Stimulated activated effector memory CD8-positive, alpha-beta T cell treated with anti-CD3 and anti-CD28 coated beads, Interleukin-12 subunit alpha, Interleukin-12 subunit beta, amount 100 ng/mL, for 72 hours (primary cell): Measurements from ENCODE around the gene BOC.
A peak's percentile ranks its signal among the peaks of the same experiment; 100 is the strongest.

Experiments
- ATAC-seq: fragments of 150-1000 bp; cut with Tn5 transposase; 2 replicates; pipeline ENCODE4 v1.10.0; 2021
- DNase-seq, 2 donors: peaks; one replicate each; pipeline ENCODE4 v3.0.0; 2021 to 2022; ENCODE audit warnings: low spot score in 2 of 2
- H3K27ac Mint-ChIP-seq: one replicate; pipeline ENCODE4 v1.8.0; 2022; ENCODE audit warnings: mild to moderate bottlenecking, mixed read lengths
- H3K36me3 Mint-ChIP-seq: one replicate; pipeline ENCODE4 v1.8.0; 2022; ENCODE audit warnings: mild to moderate bottlenecking, mixed read lengths
- H3K4me1 Mint-ChIP-seq: one replicate; pipeline ENCODE4 v1.8.0; 2022; ENCODE audit warnings: mixed read lengths
- H3K4me3 Mint-ChIP-seq: one replicate; pipeline ENCODE4 v1.8.0; 2022; ENCODE audit warnings: mild to moderate bottlenecking, mixed read lengths
- H3K9me3 Mint-ChIP-seq: one replicate; pipeline ENCODE4 v1.8.0; 2022; ENCODE audit warnings: mixed read lengths

BOC gene

GRCh38 chr3:113287111-113287802, 75.9 kb downstream of the BOC start:
- ATAC-seq: no peak
- no peaks in the 10 kb centered on the region for H3K9me3 Mint-ChIP-seq
- no peak overlapping the region for H3K4me3 Mint-ChIP-seq
- H3K36me3 Mint-ChIP-seq: no peaks in the 10 kb centered on the region
- no peak overlapping the region for H3K27ac Mint-ChIP-seq
- H3K4me1 Mint-ChIP-seq: peaks cover 8% of the 10 kb centered on the region
- DNase-seq: no peak

GRCh38 chr3:113287803-113288648, 76.7 kb downstream of the BOC start:
- Mint-ChIP-seq H3K36me3 (no peaks in the 10 kb centered on the region), H3K27ac (no peak overlapping the region), H3K4me1 (peaks cover 8% of the 10 kb centered on the region), H3K9me3 (no peaks in the 10 kb centered on the region), H3K4me3 (no peak overlapping the region)
- DNase-seq (peak; percentile 34 to 69), ATAC-seq (no peak)

GRCh38 chr3:113288881-113289280, 77.5 kb downstream of the BOC start:
- DNase-seq (no peak), ATAC-seq (no peak)
- Mint-ChIP-seq H3K4me1 (peaks cover 8% of the 10 kb centered on the region), H3K4me3 (no peak overlapping the region), H3K27ac (no peak overlapping the region), H3K9me3 (no peaks in the 10 kb centered on the region), H3K36me3 (no peaks in the 10 kb centered on the region)

DNA sequence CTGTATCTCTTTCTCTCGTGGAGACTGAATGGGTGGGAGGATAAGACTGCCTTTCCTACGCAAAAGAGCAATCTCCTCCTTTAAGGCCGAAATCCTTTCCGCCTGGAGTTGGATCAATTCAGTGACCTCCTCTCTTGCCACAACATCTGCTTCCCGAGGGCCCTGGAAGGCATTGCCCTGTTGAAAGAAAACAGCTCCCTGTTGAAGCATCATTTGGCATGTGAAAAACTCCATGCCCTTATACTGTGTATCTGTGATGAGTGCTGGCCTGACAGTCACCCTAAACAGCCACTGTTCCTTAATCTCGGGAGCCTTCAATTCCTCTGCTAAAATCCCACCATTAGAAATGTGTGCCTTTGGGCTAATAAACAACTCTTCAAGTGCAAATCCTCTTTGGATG, 80.2 kb downstream of the BOC start:
- Mint-ChIP-seq H3K27ac (no peak overlapping the region), H3K4me1 (peaks cover 8% of the 10 kb centered on the region)
- no peak for ATAC-seq

GRCh38 chr3:113292933-113293332, 81.6 kb downstream of the BOC start:
- no peaks in the 10 kb centered on the region for H3K4me1 Mint-ChIP-seq
- no peaks in the 10 kb centered on the region for H3K9me3 Mint-ChIP-seq
- H3K36me3 Mint-ChIP-seq: no peaks in the 10 kb centered on the region
- ATAC-seq (peak; percentile 57), DNase-seq (no peak)
- no peak overlapping the region for H3K4me3 Mint-ChIP-seq
- H3K27ac Mint-ChIP-seq: no peak overlapping the region

More for the DNA sequence above, 80.2 kb downstream of the BOC start:
- Mint-ChIP-seq H3K36me3 (no peaks in the 10 kb centered on the region), H3K4me3 (no peak overlapping the region), H3K9me3 (no peaks in the 10 kb centered on the region)
- no peak for DNase-seq

- DNase-seq: no peak
- Mint-ChIP-seq H3K9me3 (no peaks in the 10 kb centered on the region), H3K27ac (no peak overlapping the region), H3K4me3 (no peak overlapping the region), H3K4me1 (no peaks in the 10 kb centered on the region), H3K36me3 (no peaks in the 10 kb centered on the region)
- no peak for ATAC-seq
Observed at GRCh38 chr3:113293348-113293747, 82.0 kb downstream of the BOC start.

DNA sequence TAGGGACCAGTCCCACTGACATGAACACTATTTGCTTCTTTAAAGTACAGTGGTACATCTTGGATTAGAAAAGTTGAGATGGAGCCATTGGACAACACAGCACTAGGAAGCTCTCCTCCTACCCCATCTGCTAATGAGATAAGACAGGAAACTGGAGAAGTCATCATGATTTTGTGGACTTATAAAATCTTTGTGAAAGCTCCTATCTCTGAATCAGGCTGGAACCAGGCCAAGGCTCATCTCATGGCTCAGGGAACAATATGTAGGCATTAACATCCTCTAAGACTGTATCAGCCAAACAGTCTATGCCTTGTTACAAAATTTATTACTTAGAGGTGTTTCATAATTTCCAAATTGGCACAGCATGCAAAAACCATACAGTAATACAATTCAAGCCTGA, 84.1 kb downstream of the BOC start:
- ATAC-seq (no peak), DNase-seq (no peak)
- Mint-ChIP-seq H3K9me3 (no peaks in the 10 kb centered on the region), H3K27ac (no peak overlapping the region), H3K4me3 (no peak overlapping the region), H3K36me3 (no peaks in the 10 kb centered on the region), H3K4me1 (no peaks in the 10 kb centered on the region)

DNA sequence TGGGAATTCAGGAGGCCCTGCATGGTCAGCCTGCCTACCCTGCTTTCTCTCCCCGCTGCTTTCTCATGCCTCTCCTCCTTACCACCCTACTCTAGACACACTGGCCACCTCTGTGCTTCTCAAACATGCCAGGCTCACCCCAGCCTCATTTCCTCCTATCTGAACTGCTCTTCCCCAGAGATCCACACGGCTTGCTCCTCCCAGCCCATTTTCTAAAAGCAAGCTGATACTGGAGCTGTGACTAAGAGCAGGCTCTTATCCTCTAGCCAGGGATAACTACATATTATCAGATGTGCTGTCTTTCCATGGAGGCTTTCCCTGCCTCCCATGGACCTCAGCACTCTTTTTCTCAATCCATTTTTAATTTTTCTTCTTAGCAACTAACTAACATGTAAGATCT, 85.9 kb downstream of the BOC start:
- ATAC-seq: no peak
- H3K36me3 Mint-ChIP-seq: no peaks in the 10 kb centered on the region
- H3K4me1 Mint-ChIP-seq: no peaks in the 10 kb centered on the region
- H3K4me3 Mint-ChIP-seq: no peak overlapping the region
- no peak overlapping the region for H3K27ac Mint-ChIP-seq
- no peaks in the 10 kb centered on the region for H3K9me3 Mint-ChIP-seq
- DNase-seq: no peak

GRCh38 chr3:113297841-113298240, 86.5 kb downstream of the BOC start:
- H3K4me3 Mint-ChIP-seq: no peak overlapping the region
- H3K36me3 Mint-ChIP-seq: no peaks in the 10 kb centered on the region
- H3K4me1 Mint-ChIP-seq: no peaks in the 10 kb centered on the region
- DNase-seq: no peak
- ATAC-seq: no peak
- H3K9me3 Mint-ChIP-seq: no peaks in the 10 kb centered on the region
- no peak overlapping the region for H3K27ac Mint-ChIP-seq

DNA sequence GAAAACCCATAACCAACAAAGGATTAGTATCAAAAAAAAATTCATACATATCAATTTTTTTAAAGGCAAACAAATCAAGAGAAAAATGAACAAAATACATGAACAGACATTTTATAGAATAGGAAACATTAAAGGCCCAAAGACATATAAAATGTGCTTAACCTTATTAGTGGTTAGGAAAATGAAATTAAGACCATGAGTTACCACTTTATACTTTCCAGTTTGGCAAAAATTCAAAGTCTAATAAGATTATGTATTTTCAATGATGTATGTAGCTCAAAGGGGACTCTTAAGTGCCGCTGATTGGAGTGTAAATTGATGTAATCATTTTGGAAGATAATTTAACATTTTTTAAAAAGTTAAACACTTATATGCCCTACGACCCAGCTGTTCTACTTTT, 89.2 kb downstream of the BOC start:
- Mint-ChIP-seq H3K36me3 (no peaks in the 10 kb centered on the region), H3K4me1 (no peaks in the 10 kb centered on the region), H3K4me3 (no peak overlapping the region), H3K9me3 (no peaks in the 10 kb centered on the region), H3K27ac (no peak overlapping the region)
- DNase-seq (no peak), ATAC-seq (no peak)

DNA sequence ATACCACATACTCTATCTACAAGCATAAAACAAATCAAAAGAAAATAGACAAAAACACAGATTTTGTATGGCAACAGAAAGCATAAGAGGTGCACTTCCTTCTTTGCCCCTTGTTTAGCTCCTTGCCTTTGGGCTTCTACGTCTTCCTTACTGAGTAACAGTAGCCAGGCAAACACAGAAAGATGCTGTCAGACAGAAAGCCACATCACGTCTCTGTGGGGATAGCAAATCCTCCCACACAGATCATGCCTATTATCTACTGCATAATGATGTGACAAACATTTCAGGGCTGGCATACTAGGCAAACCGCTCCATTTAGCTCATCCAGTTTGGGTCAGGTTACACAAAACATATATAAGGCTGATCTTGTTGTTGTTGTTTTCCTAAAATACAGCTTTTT, 92.7 kb downstream of the BOC start:
- DNase-seq (no peak), ATAC-seq (no peak)
- no peak overlapping the region for H3K27ac Mint-ChIP-seq
- H3K4me3 Mint-ChIP-seq: no peak overlapping the region
- no peaks in the 10 kb centered on the region for H3K9me3 Mint-ChIP-seq
- H3K4me1 Mint-ChIP-seq: no peaks in the 10 kb centered on the region
- no peaks in the 10 kb centered on the region for H3K36me3 Mint-ChIP-seq

- ATAC-seq (no peak), DNase-seq (no peak)
- no peaks in the 10 kb centered on the region for H3K36me3 Mint-ChIP-seq
- no peaks in the 10 kb centered on the region for H3K4me1 Mint-ChIP-seq
- no peak overlapping the region for H3K4me3 Mint-ChIP-seq
- no peaks in the 10 kb centered on the region for H3K9me3 Mint-ChIP-seq
- H3K27ac Mint-ChIP-seq: no peak overlapping the region
Observed at GRCh38 chr3:113304856-113305540, 93.6 kb downstream of the BOC start.

DNA sequence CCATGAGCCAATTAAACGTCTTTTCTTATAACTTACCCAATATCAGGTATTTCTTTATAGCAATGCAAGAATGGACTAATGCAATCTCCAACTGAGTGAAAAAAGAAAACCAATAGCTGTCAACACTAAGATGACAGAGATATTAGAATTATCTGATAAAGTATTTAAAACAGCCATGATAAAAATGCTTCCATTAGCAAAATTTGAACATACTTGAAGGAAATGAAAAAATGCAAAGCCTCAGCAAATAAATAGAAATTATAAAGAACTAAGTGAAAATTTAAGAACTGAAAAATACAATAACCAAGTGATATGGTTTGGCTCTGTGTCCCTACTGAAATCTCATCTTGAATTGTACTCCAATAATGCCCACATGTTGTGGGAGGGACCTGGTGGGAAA, 99.6 kb downstream of the BOC start:
- no peak for ATAC-seq
- H3K4me3 Mint-ChIP-seq: no peak overlapping the region
- H3K36me3 Mint-ChIP-seq: no peaks in the 10 kb centered on the region
- no peaks in the 10 kb centered on the region for H3K4me1 Mint-ChIP-seq
- no peak for DNase-seq
- H3K27ac Mint-ChIP-seq: no peak overlapping the region
- peaks cover 19% of the 10 kb centered on the region for H3K9me3 Mint-ChIP-seq

- ATAC-seq (no peak), DNase-seq (no peak)
- Mint-ChIP-seq H3K4me1 (no peaks in the 10 kb centered on the region), H3K4me3 (no peak overlapping the region), H3K36me3 (peaks cover 5% of the 10 kb centered on the region), H3K27ac (no peak overlapping the region), H3K9me3 (peaks cover 21% of the 10 kb centered on the region)
Observed at GRCh38 chr3:113312416-113312815, 101.1 kb downstream of the BOC start.

- H3K27ac Mint-ChIP-seq: no peak overlapping the region
- no peak overlapping the region for H3K4me3 Mint-ChIP-seq
- H3K9me3 Mint-ChIP-seq: peaks cover 21% of the 10 kb centered on the region
- no peaks in the 10 kb centered on the region for H3K4me1 Mint-ChIP-seq
- peaks cover 5% of the 10 kb centered on the region for H3K36me3 Mint-ChIP-seq
- DNase-seq: no peak
- ATAC-seq: no peak
Observed at GRCh38 chr3:113314923-113315322, 103.6 kb downstream of the BOC start.

DNA sequence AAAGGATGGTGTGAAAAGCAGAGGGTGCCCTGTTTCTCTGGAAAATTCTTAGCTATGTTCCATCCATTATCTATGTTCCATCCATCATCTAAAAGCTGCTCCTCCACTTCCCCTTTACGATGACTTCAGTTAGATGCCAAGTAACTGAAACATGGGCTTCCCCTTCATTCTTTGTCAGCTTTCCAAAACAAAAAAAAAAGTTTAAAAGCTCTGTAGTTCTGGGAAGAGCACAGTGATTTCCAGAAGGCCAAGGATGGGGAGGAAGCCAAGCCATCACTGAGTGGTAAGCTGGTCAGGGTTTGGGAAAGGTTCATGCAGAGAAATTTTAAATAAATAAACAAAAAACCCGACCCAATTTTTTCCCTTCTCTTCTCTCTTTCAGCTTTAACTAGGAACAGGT, 118.4 kb downstream of the BOC start:
- H3K4me1 Mint-ChIP-seq: no peaks in the 10 kb centered on the region
- H3K4me3 Mint-ChIP-seq: no peak overlapping the region
- H3K9me3 Mint-ChIP-seq: no peaks in the 10 kb centered on the region
- H3K36me3 Mint-ChIP-seq: no peaks in the 10 kb centered on the region
- ATAC-seq (no peak), DNase-seq (no peak)
- H3K27ac Mint-ChIP-seq: no peak overlapping the region
